ENCODE measurements around the gene CACNA1C.

The CACNA1C gene

DNA sequence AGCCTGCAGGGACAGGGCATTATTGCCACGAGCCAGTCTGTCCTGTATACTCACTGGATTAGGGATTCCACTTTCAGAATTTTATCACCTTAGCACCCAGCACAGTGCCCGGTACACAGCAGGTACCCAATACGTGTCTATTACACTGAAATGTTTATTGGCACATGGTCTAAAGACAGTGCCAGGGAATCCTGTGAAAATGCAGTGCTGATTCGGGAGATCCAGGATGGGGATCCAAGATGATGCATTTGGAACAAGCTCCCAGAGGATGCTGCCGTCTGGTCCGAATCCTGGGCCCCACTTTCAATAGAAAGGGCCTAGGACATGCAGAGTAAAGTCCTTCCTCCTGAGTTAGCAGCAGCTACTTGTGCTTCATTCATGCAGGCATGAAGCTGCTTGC, 230.7 kb downstream of the CACNA1C start:
- no peak for DNase-seq (ENCODE audit: low spot score)

DNA sequence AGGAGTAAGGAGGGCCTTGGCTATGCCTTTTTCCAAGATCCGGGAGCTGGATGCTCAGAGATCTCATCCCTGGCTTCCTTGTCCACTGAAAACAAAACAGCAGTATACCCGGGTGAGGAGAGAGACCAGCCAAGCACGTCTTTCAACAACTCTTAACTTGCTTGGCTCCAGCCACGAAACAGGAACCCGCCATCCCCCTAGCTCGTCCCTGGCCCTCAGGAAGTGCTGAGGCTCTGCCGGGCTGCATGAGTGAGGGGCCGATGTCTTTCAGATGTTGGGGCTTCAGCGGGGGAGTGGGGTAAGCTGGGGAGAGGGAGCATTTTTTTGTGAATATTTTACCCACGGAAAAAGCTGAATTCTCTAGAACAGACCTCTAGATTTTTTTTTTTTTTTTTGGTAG, 231.1 kb downstream of the CACNA1C start:
- peak; percentile 32 for DNase-seq (ENCODE audit: low spot score)

DNA sequence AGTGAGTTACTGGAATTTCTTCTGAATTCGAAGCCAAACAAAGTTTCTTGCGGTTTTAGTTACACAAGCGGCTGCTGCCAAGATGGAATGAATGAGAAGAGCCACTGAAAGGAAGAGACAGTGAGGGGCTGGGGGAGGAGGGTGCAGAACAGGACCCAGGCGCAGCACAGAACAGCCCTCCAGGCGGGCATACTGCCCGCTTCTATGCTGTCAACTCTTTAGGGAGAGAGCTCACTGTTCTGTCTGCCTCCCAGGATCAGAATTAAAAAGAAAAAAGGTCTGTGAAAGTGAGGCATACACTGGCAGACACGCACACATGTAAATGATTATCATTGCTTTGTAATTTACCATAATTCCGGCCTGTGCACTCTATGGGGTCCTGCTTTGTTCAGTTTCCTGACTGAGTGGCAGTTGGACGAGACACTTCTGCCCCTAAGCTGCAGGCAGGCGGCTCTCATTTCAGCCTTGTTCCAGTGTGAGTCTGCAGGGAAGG, 231.6 kb downstream of the CACNA1C start:
- peak; percentile 33 for DNase-seq (ENCODE audit: low spot score)

DNA sequence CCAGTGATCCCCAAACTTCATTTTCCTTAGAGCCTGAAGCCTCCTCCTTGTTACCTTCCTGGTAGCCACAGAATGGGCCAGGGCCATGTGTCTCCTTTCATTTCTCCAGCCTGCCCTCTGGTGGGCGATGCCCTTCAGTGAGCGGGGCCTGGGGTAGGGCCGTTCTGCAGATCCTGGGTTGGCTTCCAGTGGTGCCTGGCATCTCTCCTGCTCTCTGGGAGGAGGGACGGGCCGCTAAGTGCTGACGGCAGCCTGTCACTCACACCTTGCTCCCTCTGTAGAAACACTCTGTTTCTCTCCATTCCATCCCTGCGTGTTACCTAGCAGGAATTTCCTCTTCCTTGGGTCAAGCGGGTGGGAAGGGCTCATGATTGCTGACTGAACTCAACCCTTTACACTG, 232.1 kb downstream of the CACNA1C start:
- peak; percentile 72 for DNase-seq (ENCODE audit: low spot score)

DNA sequence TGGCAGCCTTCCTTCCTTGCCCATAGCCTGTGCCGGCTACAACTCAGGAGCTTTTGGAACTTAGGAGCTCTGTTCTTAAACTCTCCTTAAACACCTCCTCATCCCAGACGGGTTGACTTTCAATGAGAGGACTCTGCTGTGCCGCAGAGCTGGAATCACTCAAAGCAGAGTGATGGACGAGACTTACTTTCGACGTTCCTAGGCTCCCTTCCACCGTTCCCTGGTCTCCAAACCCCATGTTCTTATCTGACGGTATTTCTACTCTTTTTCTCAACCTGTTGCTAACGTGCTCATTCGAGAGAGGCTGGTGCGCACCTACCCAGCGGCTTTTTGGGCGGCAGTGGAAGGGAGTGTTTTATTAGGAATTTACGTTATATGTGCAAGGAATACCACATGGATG, 232.7 kb downstream of the CACNA1C start:
- DNase-seq (ENCODE audit: low spot score), result no peak

DNA sequence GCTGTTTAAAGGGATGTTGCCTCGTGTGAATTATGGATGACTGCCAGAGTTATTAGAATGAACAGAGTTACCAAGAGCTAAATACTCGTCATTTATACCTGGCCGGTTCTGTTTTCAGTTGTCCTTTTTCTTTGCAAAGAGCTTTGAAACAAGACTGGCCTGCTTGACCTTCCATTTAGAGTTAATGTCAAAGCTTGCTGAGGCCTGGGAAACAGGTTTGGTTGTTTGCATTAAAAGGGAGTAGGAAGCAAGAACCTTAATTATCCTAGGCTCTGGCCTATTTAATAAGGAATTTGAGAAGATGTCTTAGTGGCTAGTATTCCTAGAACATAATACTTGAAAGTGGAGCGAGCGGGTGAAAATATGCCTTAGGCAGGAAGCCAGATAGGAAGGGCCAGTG, 233.3 kb downstream of the CACNA1C start:
- DNase-seq (ENCODE audit: low spot score), result no peak

DNA sequence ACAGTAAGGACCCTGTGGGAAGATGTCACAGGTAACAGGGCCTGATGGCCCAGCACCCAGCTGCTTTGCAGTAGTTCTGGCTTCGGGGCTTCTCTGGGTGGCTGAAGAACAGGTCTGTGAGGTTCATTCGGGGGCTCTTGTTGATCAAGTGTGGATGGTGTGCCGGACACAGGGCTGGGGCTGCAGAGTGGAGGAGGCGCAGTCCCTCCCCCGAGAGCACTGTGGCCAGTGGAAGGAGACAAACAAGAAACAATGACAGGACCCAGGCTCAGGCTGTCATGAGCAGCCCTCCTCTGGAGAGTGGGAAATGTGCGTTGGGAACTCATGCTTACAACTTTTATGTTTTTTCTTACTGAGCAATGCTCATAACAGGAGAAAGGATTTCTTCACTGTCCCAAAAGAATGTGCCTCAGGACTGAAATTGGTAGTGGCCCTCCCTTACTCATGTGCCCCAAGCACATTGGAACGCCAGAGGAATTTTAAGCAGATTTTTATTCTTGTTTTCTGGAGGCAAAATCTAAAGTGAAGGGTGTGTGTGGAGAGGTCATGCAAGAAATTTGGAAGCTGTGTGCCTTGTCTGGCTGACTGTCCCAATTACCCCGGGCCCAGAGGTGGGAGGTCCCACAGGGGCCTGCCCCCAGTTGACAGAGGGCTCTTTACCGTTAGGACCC, 233.8 kb downstream of the CACNA1C start:
- DNase-seq (ENCODE audit: low spot score), result peak; percentile 39

DNA sequence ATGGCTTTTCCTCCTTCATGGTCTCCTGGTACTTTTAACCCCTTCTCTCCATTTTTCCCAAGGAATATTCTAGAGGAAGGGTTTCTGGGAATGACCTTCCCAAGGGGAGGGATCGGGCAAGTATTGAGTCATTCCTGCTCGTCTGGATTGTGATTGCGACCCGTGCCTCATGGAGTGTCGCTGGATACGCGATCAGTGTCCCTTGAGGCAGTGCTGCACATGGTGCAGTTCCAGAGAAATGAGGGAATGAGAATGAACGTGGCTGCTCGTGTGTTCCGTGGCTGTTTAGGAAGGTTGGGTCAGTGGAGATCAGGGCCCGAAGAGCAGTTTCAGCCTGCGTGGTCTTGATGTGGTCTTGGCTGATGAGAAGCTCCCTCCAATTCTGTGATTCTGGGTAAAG, 234.4 kb downstream of the CACNA1C start:
- DNase-seq (ENCODE audit: low spot score), result no peak

DNA sequence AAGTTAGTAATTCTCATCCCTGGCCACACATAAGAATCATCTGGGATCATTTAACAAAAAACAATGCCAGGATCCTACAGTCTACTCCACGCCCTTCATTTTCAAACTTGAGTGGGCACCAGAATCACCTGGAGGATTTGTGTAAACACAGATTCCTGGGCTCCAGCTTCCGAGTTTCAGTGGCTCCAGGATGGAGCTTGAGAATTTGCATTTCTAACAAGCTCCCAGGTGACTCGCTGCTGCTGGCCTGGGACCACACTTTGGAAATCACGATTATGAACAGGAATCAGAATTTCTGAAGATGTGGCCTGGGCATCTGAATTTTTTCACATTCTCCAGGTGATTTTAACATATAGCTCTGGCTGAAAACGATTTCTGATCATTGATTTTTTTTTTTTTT, 234.8 kb downstream of the CACNA1C start:
- no peak for DNase-seq (ENCODE audit: low spot score)

DNA sequence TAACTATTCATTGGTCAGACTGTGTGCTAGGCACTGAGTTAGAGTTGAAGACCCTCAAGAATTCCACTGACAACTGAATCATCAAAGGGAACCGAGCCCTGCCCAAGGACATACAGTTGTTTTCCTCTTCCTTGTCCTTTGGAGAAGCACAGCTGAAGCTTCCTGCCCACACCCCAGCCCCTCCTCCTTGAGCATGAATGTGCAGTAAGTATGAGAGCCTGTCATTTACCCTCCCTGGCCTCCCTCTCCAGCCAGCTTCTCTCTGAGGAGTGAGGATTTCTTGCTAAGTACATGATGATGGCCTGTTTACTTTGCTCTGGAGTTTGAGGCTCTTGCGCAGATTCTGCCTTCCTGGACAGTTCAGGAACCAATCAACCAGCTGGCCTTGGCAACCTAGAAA, 235.2 kb downstream of the CACNA1C start:
- no peak for DNase-seq (ENCODE audit: low spot score)

DNA sequence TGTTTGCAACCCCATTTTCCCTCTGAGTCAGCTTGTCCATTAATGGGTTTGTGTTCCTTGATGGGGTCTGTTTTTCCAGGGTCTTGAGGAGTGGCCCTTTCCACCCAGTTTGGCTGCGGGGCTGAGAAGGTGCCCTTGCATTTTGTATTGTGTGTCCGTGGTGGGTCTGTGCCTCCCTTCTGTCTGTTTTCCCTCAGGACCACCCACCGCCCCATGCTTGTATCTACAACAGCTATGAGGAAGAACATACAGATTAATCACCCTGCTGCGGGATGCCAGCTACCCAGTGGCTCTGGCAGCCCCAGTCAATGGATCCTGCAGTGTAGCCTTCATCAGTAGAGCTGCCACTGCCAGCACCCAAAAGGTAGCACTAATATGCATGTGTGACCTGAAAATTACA, 235.7 kb downstream of the CACNA1C start:
- DNase-seq (ENCODE audit: low spot score), result no peak

DNA sequence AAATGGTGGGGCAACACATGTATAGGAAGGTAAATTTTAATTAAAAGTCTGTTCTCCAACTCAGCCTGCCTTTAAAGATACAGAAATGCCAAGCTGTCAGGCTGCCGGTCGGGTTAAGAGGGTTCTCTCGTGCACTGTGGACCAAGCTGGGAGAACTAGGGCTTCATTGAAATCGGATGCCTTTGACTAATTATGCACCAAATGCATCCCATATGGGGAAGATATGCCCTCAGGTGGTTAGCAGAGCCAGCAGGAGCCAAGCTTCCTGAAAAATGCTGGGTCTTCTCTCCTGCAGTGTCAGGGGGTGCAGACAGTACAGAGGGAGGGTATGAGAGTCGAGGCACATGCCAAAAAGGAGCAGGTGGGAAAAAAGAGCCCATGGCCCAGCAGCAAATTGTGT, 236.1 kb downstream of the CACNA1C start:
- no peak for DNase-seq (ENCODE audit: low spot score)

DNA sequence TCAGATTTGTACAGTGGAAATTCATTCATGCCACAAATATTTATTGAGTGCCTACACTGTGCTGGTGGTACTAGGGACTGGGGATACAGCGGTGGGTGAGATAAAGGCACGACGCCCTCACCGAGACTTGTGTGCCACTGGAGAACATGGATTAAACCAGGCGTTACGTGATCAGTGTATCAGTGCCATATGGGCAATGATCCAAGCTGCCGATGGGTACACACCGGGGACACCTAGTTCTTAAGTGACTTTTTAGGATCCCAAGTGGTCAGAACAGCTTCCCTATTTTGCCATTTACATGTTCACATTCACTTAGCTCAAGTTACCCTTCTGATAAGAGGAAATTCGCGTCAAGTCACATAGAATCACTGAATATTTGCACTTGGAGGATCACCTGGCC, 236.7 kb downstream of the CACNA1C start:
- no peak for DNase-seq (ENCODE audit: low spot score)

DNA sequence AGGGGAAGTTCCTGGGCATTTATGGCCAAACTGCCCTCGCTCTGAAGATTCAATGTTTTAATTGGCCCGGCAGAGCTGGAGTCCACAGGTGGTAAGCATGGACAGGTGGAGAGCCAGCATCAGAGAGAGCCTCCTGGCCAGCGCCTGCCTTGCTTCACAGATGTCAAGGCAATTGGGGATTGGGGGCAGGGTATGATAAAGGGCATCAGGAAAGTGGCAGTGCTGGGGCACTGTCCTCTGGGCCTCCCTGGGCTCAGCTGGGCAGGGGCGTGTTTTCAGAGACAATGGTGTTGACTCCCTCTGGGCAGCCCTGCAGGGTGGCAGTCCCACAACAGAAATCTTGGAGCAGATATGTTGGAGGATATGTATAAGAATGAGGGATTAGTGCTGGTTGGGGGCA, 237.3 kb downstream of the CACNA1C start:
- DNase-seq (ENCODE audit: low spot score), result no peak

DNA sequence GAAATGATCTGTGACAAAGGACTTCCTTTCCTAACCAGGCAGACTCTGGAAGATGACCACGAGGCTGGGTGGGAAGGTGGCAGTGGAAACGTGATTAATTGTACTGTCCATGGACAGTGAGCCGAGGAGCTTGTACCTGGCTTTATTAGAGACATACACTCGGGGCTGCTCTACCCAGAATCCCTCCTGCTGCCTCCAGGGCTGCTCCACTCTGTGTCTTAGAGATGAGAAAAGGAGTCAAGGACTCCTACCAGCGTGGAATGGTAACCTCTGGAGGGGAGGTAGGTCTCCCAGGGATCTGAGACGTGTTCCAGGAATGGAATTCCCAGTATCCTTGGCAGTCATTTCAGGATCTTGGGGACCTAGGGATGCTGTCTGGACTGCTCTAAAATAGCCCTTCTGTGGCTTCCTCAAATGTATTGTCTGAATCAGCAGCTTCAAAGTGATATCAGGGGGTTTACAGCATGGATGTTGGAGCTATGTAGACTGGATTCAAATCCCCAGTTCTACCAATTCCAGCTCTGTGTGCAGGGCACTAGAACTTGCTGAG, 237.8 kb downstream of the CACNA1C start:
- DNase-seq (ENCODE audit: low spot score), result no peak

DNA sequence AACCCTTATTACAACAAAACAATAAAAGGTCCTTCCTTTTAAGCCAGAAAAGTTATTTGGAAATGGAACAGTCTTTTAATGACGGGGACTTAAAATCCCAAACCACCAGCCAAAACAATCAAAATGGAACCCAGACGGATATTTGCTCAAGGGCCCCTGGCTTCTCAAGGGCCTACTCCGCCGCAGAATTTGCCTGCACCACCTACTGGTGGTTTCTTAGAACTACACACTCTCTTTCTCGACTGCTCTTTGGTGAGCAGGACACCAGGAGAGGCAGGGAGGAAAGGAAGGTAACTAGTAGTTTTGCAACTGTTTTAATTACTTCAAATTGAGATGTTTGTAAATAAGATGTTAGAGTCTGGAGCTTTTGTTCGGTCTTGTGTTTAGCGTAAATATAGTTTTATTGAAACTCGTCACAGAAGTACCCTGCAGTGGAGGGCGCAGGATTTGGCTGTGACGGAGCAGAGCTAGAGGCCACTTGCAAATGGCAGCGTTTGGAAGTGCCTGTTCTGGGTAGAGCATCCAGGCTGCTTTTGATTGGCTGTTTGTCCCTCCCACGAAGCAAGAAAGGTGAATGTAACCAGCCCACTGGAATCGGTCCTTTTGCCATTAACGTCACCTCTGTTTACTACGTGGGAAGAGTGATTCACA, 238.5 kb downstream of the CACNA1C start:
- DNase-seq (ENCODE audit: low spot score), result no peak

DNA sequence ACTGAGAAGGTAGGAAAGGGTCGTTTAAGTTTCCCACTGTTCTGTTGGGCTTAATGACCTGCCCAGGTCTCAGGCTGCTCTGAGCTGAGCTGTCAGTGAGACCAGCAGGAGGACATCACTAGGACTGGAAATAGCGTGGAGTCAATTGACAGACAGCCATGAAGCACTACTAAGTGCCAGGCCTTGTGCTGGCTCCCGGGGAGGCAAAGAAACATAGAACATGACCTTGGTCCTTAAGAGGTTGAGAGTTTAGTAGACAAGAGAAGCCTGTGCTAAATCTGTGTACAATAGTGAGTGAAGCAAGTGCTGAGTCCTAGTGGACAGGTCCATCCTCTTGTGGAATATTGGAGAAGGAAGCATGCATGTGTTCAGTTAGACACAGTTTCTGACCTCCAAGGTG, 239.2 kb downstream of the CACNA1C start:
- DNase-seq (ENCODE audit: low spot score), result no peak

DNA sequence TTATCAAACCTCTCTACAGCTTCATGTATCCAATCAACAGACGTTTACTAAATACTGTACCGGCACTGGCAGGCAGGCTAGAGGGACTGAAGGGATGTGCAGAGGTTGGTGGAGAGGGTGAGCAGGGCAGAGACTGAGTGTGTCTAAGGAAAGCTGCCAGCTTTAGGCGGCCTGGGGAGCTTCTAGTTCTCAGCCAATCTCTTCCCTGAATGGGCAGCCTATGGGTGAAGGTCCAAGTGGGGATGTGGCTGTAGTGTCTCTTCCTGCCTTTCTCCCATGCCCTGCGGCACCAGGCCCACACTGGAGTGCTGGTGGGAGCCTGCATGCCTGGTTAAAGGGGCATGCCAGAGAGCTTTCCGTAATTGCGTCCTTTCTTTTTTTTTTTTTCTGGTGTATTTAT, 239.8 kb downstream of the CACNA1C start:
- no peak for DNase-seq (ENCODE audit: low spot score)

DNA sequence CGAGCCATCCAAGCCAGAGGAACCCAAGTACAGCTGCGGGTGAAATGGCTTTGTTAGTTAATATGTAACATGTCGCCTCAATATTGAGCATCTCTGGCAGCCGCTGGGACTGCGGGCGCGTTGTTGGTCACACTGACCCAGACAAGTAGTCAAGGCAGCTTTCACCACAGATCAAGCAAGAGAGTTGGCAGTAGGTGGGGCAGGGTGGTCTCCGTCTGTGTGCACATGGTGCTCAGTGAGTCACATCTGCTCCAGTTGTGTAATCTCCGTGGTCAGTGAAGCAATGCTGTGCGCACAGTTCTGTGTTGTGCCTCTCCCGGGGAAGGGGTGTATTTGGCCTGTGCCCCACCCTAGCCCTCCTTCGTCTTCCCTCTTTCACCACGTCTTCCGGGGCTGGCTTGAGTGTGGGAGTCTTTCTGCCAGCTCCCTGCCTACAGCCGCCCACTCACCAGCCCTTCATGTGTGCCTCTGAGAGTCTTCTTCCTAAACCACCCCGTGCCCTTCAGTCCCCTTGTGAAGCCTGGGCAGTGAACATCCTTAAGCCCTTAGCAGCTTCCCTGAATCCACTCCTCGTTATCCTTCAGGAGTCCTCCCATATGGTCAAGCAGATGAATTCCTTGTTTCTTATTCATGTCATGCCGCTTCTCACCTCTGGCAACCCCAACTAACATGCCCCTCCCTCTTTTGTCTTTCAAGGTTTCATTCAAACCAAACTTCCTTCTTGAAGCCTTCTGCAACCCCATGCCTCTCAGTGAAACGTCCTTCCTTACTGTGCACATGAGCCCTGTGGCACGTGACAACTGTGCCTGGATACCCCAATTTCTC, 242.1 kb downstream of the CACNA1C start:
- no peak for DNase-seq (ENCODE audit: low spot score)

DNA sequence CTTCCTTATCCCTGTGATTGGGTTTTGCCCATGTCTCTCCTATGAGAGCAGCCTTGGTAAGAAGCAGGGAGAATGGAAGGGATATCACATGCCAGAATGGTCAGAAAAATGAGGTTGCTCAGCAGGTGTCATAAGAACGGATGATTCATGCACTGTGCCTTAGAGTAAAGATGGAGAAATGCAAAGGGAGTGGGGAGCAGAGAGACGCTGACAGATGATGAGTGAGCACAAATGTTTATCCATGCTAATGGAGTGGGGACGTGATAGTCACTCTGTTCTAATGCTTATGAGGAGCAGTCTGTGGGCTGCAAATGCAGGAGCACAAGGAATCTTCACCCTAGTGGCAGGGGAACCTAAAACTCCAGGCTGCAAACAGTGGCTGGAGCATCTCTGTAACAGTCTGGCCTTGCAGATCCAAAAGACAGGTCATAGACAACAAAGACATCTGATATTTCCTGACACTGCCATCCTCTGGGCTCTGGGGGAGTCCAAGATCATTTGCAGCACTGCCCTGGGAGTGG, 243.2 kb downstream of the CACNA1C start:
- DNase-seq (ENCODE audit: low spot score), result peak; percentile 42

DNA sequence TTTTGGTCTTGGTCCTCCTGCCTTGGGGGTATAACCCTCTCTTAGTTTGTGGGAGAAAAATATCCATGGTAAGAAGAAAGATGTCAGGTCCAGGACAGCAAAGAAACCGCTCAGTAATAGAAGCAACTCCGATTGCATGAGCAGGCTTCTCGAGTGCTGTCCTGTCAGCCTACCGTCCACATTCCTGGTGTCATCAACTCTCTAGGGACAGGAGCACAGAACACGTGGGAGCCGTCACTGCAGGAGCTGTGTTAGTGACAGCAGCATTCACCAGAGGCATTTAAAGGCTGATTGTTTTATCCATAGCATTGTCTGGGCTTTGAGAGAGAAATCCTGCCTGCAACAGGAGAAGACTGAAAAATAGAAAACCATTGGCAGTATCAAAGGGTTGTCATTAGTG, 244.2 kb downstream of the CACNA1C start:
- DNase-seq (ENCODE audit: low spot score), result no peak

DNA sequence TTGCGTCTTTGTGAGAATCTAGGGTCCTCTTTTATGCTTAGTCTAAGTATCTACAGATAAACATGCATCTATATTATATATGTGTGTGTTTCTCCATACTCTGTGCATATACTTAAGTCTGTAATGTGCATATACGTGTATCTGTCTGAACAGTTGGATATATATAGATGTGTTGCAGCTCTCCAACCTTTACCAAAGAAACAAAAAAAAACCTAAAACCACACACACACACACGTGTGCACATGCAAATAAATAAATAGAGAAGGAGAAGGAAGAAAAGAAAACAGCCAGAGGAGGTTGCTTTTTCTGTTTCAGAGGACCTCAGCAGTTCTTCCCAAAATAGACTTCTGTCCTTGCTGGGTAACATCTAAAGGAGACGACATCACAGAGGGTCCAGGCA, 244.9 kb downstream of the CACNA1C start:
- DNase-seq (ENCODE audit: low spot score), result no peak
